ENCODE data around the gene LAD1.

LAD1 gene

DNA sequence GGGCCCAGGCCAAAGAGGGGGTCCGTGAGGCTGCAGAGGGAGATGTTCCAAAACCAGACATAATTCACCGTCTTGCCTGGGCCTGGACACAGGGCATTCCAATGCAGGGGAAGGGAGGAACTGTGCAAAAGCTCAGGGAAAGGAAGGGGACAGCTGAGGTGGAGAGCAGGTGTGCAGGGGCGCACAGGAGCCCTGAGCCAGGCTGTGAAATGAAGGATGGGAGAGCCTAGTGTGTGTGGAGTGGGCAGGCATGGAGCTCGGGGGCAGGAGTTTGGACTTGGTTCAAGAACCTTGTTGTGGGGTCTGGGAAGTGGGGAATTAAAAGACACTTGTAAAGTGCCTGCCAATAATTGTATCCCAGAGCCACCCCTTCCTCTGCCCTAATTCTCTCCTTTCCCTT lies 20.1 kb upstream of the LAD1 start:
- no peak for DNase-seq (ENCODE audit: low spot score)

GRCh38 chr1:201418461-201418860 lies 19.3 kb upstream of the LAD1 start:
- DNase-seq (ENCODE audit: low spot score), result no peak

DNA sequence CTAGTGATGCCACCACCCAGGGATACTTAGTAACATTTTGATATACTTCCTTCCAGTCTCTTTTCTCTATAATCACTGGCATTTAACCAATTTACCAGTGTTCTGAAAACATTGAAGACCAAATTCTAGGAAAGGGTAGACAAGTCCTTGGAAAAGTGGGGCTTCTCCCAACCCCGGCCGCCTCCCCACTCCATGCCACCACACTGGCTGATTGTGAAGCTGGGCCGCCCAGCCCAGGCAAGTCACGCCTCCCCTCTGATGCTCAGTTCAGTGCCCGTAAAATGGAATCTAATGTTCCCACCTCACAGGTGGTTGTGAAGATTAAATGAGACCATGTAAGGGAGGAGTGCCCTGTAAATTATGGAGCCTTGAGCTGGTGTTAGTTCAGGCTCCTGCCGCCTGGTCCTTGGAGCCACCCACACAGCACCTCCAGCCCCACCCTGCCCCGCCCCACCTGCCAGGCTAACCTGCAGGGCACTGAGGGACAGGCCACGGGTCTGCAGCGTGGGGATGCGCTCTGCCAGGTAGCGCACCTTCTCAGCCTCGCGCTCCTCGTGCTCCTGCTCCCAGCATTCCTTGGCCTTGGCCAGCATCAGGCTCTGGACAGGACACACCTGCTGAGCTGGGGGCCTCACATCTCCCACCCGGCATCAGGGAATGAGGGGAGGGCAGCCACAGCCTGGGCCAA lies 15.1 kb upstream of the LAD1 start:
- DNase-seq (ENCODE audit: low spot score), result no peak

DNA sequence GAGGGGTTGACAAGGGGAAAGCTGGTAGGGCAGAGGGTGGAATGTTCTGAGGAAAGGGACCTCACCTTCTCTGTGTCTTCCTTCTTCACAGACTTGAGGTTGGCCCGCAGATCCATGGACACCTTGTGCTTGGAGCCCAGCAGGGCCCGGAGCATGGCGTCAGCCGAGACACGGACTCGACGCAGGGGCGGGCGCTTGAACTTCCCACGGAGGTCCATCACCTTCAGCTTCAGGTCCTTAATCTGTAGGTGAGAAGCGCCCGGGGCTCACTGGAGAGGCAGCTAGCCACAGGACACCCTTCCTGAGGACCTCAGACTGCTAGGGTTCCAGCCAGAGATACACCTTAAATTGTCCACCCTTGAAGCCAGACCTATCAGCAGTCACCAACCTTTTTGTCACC lies 12.2 kb upstream of the LAD1 start:
- DNase-seq (ENCODE audit: low spot score), result no peak

- no peak for DNase-seq (ENCODE audit: low spot score)
These were observed 10.3 kb upstream of the LAD1 start for GRCh38 chr1:201409440-201409839.

- no peak for DNase-seq (ENCODE audit: low spot score)
These were observed 9.7 kb upstream of the LAD1 start for GRCh38 chr1:201408834-201409200.

DNA sequence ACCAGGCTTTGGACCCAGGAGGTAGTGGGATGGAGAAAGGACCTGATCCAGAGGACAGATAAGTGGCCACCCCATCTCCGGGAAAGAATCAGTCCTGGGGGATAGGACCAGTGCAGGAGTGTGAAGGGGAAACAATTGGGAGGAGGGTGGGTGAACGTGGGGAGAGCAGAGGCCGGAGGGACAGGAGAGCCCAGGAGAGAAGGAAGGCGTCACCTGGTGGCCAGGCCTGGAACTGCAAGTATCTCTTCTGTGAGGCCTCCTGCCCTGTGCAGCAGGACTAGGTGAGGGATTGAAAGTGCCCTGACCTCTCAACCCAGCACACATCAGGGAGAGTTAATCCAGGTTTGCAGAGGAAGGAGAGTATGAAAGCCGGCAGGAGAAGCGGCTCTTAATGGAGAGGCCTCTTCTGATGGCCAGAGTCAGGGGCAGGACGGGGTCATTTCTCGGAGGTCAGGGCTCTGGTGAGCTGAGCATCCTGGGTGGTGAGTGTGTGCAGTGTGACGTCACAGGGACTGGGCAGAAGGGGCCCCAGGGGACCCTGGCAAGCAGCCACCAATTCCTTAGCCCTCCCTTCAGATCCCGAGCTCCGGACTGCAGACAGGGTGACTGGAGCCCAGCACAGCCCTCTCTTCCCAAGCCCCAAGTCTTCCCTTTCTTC lies 9.2 kb upstream of the LAD1 start:
- DNase-seq (ENCODE audit: low spot score), result peak; percentile 71

DNA sequence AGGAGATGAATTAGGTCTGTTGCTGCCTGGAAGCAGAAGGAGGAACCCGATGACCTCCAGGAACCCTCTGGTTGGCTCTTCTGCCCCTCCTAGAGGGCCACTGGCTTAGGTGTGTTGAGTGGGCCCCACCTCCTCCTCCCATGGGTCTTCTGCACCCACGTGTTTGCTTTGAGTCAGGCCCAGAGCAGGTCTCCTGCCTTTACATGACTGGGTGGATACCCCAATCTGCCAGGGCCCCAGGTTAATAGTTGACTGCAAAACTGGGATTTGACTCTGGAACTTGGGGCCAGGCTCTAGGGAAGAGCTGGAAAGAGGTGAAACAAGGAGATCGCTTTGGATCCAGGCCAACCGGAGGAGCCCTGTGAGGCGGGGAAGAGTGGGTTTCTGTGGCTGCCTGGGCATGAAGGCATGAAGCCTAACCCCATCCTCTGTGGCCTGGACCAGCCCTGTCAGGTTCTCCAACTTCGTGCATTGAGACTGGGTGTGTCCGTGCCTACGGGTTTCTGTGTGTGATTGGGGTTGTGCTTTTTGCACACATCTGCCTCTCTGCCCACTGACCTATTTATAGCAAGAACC lies 7.8 kb upstream of the LAD1 start:
- no peak for DNase-seq (ENCODE audit: low spot score)

- no peak for DNase-seq (ENCODE audit: low spot score)
These were observed 6.3 kb upstream of the LAD1 start for GRCh38 chr1:201405484-201405831.

GRCh38 chr1:201404722-201405483 lies 5.8 kb upstream of the LAD1 start:
- DNase-seq (ENCODE audit: low spot score), result no peak

DNA sequence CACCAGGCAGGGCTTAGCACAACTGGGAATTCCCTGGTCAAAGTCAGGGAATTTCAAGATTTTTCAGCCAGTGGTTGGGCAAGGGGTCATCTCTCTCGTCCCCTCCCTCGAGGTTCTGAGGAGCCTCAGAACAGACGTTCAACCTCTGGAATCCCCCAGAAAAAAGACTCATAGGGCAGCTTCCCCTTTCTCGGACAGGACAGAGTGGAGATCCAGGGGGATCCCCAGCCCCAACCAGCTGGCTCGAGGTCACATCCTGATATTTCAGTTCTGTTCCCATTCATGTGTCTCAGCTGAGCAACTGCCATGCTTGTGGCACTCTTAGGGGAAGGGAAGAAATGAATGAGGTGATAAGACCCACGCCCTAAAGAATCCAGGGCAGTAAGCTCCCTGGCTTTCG lies 4.9 kb upstream of the LAD1 start:
- DNase-seq (ENCODE audit: low spot score), result no peak

GRCh38 chr1:201403359-201403758 lies 4.2 kb upstream of the LAD1 start:
- DNase-seq (ENCODE audit: low spot score), result no peak

- DNase-seq (ENCODE audit: low spot score), result no peak
These were observed 2.6 kb upstream of the LAD1 start for GRCh38 chr1:201401700-201402099.

- no peak for DNase-seq (ENCODE audit: low spot score)
These were observed 1.7 kb upstream of the LAD1 start for GRCh38 chr1:201400852-201401230.

- no peak for DNase-seq (ENCODE audit: low spot score)
These were observed 1.2 kb upstream of the LAD1 start for GRCh38 chr1:201400212-201400851.

DNA sequence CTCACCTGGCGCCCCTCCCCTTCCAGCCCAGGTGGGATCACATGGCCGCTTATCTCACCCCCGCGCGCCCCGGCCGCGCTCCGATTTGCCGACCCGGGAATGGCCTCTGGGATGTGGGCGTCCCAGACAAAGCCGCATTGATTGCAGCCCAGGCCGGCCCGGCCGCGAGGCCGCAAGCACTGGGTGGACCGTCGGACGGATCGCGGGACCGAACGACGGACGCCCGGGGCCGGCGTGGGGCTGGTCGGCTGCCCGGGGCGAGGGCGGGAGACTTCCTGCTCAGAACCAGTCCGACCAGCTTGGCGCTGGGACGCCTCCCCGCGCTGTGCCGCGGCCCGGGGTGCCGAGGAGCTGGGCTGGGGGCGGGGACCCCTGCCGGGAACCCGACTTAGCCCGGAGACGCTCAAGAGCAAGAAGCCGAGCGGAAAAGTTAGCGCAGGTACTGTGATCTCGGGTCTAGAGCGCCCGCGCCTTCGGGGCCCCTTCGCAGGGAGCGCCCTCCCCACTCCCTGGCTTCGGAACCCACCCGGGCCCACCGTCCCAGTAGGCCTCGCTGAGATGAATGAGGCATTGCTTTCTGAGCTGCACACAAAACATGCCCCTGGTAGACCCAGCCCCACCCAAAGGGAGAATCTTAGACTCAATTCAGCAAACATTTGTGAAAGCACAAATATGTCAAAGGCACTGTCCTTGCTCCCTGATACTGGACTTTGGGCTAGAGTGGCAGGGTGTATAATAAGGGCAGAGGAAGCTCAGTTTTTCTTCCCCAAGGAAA lies 415 bp upstream of the LAD1 start:
- no peak for DNase-seq (ENCODE audit: low spot score)

DNA sequence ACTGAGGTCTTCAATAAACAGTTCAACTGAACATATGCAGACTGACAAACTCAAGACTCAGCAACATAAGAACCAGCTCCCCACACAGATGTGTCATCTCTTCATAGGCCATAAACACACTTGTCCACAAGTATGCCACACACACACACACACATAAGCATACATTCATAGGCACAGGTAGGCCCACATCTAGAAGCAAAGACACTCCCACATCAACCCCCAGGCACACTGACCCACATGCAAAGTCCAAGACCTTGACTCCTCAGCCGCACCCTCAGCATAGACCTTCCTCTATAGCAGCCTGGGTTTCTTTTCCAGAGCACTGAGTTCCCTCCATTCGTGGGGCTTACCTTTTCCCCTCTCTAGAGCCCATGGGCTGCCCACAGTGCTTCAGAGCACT lies 1.4 kb downstream of the LAD1 start:
- no peak for DNase-seq (ENCODE audit: low spot score)

DNA sequence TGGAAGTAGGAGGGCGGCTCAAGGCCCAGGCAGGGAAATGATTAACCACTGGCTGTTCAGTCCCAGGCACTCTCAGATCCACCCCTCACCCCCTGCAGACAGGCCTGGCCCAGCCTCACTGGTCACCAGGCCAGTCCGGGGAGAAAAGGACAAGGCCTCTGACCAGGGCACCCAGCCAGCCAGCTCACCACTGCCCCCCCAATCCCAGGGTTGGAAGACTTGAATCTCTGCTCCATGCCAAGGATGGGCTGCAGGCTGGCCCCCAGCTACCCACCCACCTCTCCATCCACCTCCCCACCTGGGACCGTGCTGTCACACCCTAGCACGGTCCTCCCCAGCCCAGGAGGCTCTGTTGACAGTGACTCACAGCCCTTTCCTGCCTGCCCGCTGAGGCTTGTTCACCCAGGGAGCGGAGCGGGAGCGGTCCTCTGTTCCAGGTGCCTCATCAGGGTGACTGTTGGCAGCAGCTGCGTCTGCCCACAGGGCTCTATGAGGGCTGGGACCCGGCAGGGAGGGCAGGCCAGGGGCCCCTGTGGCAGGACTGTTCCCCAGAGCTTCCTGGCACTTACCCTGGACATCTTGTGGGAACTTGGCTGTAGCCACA lies 2.2 kb downstream of the LAD1 start:
- no peak for DNase-seq (ENCODE audit: low spot score)

DNA sequence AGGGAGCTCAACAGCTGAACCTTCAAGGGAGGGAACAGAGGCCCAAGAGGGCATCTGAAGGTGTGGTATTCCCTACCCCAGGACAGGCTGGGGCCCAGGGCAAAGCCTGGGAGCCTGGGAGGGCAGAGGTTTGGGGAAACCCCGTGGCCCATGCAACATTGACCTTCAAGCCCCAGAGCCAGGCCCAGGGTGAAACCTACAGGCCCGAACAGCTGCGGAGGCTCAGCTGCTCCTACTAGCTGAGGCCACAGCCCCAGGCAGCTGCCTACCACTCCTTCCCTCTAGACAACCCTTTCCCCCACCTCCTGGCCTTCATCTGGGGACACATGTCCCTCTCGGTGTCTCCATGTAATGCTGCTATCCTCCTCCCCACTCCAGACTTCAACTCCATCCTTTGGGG lies 3.2 kb downstream of the LAD1 start:
- DNase-seq (ENCODE audit: low spot score), result no peak

DNA sequence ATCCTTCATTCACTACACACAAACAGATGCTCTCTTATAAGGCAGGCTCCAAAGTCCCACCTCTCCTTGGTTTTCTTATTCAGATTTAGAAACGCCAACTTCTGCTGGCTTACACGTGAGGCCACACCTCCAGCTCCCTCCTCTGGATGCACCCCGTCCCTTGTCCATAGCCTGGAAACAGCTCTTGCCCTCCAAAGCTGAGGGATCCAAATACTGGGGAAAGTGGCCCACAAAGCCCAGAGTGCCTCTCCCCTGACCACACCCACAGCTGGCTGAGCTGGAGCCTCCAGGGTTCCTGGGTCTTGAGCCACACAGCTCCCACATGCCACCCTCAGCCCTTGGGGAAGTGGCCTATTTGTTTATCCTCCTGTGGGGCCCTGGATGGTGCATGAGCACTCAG lies 4.5 kb downstream of the LAD1 start:
- no peak for DNase-seq (ENCODE audit: low spot score)

DNA sequence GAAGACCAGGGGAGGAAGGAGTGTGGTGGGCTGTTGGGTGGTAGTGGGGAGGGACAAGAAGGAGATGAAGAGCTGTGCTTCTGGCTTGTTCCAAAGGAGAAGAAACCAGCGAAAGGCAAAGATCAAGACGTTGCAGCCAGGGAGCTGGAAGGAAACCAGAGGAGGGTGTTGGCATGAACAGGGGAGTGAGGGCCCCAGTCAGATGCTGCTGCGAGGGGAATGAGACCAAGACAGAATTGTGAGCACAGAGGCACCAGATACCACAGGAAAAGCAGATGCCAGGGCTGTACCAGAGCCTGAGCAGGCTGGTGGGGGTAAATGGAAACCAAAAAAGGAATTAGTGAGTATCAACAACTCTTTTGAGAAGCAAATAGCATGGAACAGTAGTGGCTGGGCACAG lies 6.0 kb downstream of the LAD1 start:
- no peak for DNase-seq (ENCODE audit: low spot score)
